Ovary (tissue), 3 donors: Measurements from ENCODE around the gene PHOX2A.

Source experiments
- CTCF ChIP-seq, 3 donors: fragments of 450-650 bp in 2 of 3; fragments of 200-600 bp in 1 of 3; IDR thresholded peaks; one replicate each; pipeline versions ENCODE4 v1.5.1 to v1.8.0; 2016 to 2022; ENCODE audit warnings: antibody characterized with exemption in 3 of 3, mild to moderate bottlenecking in 1 of 3
- POLR2A ChIP-seq: fragments of 450-650 bp; IDR thresholded peaks from one replicate; pipeline ENCODE4 v1.6.1; 2017; ENCODE audit warnings: antibody characterized with exemption, mild to moderate bottlenecking, moderate library complexity
- donor health status: DM: no; HTN: no; CAD: no.

DNA sequence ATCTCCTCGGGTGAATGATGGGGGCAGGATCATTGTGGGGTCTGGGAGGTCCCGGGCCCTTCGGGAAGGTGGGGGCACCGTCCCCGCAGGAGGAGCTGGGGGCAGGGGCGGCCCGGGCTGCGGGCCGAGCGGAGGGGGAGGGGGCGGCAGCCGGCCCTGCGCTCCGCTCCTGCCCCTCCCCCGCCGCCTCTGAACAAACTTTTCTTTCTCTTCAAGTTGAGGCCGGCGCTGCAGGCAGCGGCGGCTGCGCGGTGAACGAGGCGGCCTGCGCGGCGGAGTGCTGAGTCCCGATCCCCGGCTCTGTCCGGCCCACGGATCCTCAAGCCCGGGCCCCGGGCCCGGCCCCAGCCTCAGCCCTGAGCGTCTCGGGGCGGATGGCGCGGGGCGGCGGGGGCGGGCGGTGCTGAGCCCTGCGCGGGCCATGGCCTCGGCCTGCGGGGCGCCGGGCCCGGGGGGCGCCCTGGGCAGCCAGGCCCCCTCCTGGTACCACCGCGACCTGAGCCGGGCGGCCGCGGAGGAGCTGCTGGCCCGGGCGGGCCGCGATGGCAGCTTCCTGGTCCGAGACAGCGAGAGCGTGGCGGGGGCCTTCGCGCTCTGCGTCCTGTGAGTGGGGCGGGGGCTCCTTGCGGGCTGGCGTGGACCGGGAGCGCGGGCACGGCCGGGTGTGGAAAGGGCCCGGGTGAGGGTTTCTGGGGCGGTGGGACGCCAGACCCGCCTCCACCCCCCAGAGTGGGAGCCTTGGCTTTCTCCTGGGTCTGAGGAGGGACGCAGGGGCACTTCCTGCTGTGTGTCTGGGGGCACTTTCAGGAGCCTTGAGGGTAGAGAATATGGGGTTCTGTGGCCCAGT, 19.2 kb downstream of the PHOX2A start, which contains the start of gene INPPL1:
- TF ChIP-seq POLR2A (no peak), CTCF (IDR thresholded peaks at IDR 0.05) (no peak)
